OCI-LY3 (cell line): ENCODE measurements around the gene KRTAP3-1.

Experiments
- CTCF ChIP-seq: fragments of 200-600, 300-600 bp; sonication (generic); IDR thresholded peaks from 2 replicates; pipeline ENCODE4 v1.5.1; 2014; ENCODE audit warnings: antibody characterized with exemption, low read length, low read depth
- EZH2phosphoT487 ChIP-seq: fragments of 200-600 bp; shearing (Covaris generic); IDR thresholded peaks from 2 replicates; pipeline ENCODE4 v1.6.1; 2018; ENCODE audit warnings: antibody characterized with exemption, mixed run types, low read depth

GRCh38 chr17:40967582-40967981 lies 41.3 kb downstream of the KRTAP3-1 start:
- TF ChIP-seq CTCF = no peak
- TF ChIP-seq EZH2phosphoT487 = no peak
